Heart left ventricle (tissue), 13 donors: Measurements from ENCODE around the gene ASIC1.

Experiments used
- POLR2A ChIP-seq, 2 donors: fragments of 450-650 bp; IDR thresholded peaks; one replicate each; pipeline ENCODE4 v1.6.1; 2017; ENCODE audit warnings: antibody characterized with exemption in 2 of 2, mild to moderate bottlenecking in 2 of 2, moderate library complexity in 2 of 2
- TF ChIP-seq, protein P1 (sequence below), 12 donors: fragments of 200-600 bp; sonication (generic) in 4 of 12; IDR thresholded peaks; one replicate each; pipeline versions ENCODE4 v1.5.0 to v1.8.0; 2018 to 2022; ENCODE audit warnings: antibody characterized with exemption in 12 of 12, mild to moderate bottlenecking in 5 of 12
- donor health status: ischemic (EF 13 %, LVEDD 7.1; RV severe dilation, severe dysfunction).
- donor health status: DM: no; HTN: yes; CAD: no.
- donor health status: DM: no; HTN: no; CAD: no.
- donor health status: ischemic (EF 25% LVEDD 6.9; RV normal size, moderate dysfunction).
- donor health status: ischemic (EF 25% LVEDD 5.7; RV mildly dilated, moderate dysfunction).
- donor health status: ischemic (EF 35%, LVEDD 5.7; RV mildly dilated, moderate dysfunction).
- donor health status: nonischemic (EF 11% LVEDD 7.7; RV severe dilation, severe dysfunction).
- donor health status: DM: yes; HTN: yes; CAD: no.
- donor health status: PGD.
- donor health status: ischemic (EF 29% LVEDD 5.4; RV normal size, mild dysfunction).
- donor health status: nonischemic (EF 23%, LVEDD 6.1; RV moderate dilation, normal function).

DNA sequence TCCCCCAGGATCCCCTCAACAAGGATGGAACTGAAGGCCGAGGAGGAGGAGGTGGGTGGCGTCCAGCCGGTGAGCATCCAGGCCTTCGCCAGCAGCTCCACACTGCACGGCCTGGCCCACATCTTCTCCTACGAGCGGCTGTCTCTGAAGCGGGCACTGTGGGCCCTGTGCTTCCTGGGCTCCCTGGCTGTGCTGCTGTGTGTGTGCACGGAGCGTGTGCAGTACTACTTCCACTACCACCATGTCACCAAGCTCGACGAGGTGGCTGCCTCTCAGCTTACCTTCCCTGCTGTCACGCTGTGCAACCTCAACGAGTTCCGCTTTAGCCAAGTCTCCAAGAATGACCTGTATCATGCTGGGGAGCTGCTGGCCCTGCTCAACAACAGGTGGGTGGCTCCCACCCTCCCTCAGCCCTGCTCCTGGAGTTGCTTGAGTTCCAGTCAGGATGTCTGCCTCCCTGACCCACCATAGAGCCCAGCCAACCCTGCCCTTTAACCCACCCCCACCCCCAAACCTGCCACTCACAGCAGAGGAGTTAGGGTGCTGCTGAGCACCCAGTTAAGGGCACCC lies 1.4 kb downstream of the ASIC1 start:
- TF ChIP-seq, protein P1, sequence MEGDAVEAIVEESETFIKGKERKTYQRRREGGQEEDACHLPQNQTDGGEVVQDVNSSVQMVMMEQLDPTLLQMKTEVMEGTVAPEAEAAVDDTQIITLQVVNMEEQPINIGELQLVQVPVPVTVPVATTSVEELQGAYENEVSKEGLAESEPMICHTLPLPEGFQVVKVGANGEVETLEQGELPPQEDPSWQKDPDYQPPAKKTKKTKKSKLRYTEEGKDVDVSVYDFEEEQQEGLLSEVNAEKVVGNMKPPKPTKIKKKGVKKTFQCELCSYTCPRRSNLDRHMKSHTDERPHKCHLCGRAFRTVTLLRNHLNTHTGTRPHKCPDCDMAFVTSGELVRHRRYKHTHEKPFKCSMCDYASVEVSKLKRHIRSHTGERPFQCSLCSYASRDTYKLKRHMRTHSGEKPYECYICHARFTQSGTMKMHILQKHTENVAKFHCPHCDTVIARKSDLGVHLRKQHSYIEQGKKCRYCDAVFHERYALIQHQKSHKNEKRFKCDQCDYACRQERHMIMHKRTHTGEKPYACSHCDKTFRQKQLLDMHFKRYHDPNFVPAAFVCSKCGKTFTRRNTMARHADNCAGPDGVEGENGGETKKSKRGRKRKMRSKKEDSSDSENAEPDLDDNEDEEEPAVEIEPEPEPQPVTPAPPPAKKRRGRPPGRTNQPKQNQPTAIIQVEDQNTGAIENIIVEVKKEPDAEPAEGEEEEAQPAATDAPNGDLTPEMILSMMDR (IDR thresholded peaks at IDR 0.05) = no peak
- TF ChIP-seq POLR2A (IDR thresholded peaks at IDR 0.05) = no peak
